Glomerular visceral epithelial cell (primary cell): Measurements from ENCODE around the gene GGTLC2.
"Not testable (repeated sequence)": the region's sequence is repeated elsewhere in the genome, so short reads cannot be mapped to it uniquely, and the experiment has no call there.

Experiments
- DNase-seq: peaks from one replicate; pipeline ENCODE4 v3.0.0-alpha.2; 2016; ENCODE audit errors: extremely low spot score

The GGTLC2 gene

DNA sequence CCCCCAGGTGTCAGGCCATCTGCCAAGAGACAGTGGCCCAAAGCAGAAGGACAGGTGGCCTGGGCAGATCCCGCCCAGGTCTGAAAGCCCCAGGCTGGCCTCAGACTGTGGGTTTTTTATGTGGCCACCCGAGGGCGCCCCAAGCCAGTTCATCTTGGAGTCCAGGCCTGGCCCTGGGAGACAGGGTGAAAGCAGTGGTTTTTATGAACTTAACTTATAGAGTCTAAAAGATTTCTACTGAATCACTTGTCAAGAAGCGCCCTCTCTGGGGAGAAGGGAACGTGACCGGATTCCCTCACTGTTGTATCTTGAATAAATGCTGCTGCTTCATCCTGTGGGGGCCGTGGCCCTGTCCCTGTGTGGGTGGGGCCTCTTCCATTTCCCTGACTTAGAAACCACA is 8.2 kb upstream of the GGTLC2 start:
- peak; percentile 44 for DNase-seq

- DNase-seq, result not testable (repeated sequence)
Observed at GRCh38 chr22:22638313-22638712, 6.1 kb upstream of the GGTLC2 start.

- DNase-seq, result not testable (repeated sequence)
Observed at GRCh38 chr22:22642255-22642654, 2.2 kb upstream of the GGTLC2 start.

GRCh38 chr22:22645969-22646368 is 1.6 kb downstream of the GGTLC2 start:
- not testable (repeated sequence) for DNase-seq

GRCh38 chr22:22647952-22648351 is 3.5 kb downstream of the GGTLC2 start:
- not testable (repeated sequence) for DNase-seq

- DNase-seq, result not testable (repeated sequence)
Observed at GRCh38 chr22:22648863-22649536, 4.6 kb downstream of the GGTLC2 start.

DNA sequence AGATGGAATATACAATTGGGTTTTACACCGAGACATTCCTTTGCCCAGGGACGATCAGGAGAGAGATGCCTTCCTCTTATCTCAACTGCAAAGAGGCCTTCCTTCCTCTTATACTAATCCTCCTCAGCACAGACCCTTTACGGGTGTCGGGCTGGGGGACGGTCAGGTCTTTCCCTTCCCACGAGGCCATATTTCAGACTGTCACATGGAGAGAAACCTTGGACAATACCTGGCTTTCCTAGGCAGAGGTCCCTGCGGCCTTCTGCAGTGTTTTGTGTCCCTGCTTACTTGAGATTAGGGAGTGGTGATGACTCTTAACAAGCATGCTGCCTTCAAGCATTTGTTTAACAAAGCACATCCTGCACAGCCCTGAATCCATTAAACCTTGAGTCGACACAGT is 5.3 kb downstream of the GGTLC2 start:
- not testable (repeated sequence) for DNase-seq

- DNase-seq, result not testable (repeated sequence)
Observed at GRCh38 chr22:22650398-22650797, 6.0 kb downstream of the GGTLC2 start.

GRCh38 chr22:22650803-22651515 is 6.5 kb downstream of the GGTLC2 start:
- DNase-seq, result not testable (repeated sequence)

- not testable (repeated sequence) for DNase-seq
Observed at GRCh38 chr22:22651593-22651992, 7.2 kb downstream of the GGTLC2 start.

DNA sequence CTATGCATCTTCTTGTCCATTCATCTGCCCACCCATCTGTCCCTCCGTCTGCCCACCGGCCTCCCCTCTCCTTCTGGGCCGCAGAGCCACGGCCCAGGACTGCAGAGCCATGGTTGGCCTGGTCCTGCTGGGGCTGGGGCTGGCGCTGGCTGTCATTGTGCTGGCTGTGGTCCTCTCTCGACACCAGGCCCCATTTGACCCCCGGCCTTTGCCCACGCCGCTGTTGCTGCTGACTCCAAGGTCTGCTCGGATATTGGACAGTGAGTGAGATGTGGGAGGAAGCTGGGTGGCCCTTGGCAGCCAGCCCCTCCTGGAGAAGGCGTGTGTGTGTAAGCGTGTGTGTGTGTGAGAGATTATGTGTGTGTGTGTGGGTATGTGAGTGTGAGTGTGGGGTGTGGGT is 7.7 kb downstream of the GGTLC2 start:
- DNase-seq, result not testable (repeated sequence)

- DNase-seq, result not testable (repeated sequence)
Observed at GRCh38 chr22:22652573-22652972, 8.2 kb downstream of the GGTLC2 start.

DNA sequence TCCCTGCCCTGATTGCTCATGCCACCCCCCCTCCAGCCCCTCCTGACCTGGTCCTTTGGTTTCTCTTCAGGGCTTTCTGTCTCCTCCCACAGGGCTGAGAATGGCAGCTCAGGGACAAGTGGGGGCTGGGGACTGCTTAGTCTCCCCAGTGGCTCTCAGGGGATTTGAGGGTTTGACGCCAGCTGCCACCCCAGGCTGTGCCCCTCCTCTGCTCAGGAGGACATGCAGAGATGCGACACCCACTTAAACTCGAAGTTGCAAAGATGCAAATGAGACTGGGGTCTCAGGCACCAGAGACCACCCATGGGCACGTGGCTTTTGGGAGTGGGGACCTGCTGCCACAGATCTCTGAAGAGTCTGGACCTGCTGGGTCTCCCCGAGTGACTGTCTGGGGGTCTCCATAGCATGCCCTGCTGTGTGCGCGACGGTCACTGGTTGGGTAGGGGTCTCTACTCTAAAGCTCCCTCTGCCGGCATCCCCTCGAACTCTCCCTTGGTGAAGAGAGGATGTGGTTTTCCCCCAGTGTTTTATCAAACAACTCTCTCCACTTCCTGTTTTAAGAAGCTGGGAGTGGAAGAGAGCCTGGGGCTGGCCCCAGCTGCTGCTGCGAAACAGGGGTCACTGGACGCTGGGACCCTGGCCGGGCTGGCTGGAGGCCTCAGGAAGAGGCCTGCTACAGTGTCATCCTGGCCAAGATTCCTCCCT is 9.4 kb downstream of the GGTLC2 start:
- DNase-seq, result not testable (repeated sequence)

DNA sequence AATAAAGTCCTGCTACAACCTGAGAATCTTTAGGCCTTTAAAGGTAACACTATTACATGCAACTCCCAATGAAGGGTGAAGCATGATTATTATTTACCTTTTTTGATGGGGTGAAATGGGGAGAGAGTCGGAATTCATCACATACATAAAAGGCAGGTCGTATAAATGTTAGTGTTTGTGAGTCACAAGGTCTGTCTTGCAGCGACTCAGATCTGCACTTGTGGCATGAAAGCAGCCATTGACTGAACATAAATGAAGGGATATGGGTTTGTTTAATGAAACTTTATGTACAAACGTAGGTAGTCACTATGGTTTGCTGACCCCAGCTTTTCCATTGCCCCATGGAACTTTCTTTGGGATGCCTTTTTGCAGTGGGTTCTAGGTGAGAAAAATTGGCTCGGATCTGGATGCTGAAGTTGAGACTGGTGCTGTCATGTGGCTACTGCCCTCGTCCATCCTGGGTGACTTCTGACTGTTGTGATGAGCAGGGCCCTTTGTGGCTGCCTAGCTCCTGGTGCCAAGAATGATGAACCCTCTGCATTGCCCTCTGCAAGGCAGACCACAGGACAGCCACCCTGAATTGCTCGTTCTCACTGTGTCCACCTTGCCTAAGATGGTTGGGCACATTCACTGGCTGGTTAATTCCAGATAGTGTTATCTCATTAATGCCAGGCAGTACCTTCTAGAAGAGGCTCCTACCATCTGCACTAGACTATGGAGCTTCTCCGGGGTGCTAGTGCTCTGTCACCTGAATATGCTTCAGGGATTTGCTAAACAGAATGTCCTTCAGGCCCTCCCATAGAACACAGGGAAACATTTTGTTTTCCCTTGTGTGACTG is 11.3 kb downstream of the GGTLC2 start:
- DNase-seq, result no peak

DNA sequence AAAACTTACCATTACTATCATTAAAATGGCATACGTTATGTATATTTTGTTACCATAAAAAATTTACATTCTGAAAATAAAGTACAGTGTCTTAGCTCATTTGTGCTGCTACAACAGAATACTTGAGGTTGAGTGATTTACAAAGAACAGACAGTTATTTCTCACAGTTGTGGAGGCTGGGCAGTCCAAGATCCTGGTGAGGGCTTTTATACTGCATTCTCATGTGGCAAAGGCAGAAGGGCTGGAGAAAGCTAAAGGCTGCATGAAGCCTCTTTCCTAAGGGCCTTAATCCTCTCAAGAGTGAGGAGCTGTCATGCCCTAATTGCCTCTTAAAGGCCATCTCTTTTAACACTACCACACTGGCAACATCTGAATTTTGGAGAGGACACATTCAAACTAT is 13.3 kb downstream of the GGTLC2 start:
- no peak for DNase-seq

GRCh38 chr22:22661275-22661674 is 16.9 kb downstream of the GGTLC2 start:
- DNase-seq, result no peak

DNA sequence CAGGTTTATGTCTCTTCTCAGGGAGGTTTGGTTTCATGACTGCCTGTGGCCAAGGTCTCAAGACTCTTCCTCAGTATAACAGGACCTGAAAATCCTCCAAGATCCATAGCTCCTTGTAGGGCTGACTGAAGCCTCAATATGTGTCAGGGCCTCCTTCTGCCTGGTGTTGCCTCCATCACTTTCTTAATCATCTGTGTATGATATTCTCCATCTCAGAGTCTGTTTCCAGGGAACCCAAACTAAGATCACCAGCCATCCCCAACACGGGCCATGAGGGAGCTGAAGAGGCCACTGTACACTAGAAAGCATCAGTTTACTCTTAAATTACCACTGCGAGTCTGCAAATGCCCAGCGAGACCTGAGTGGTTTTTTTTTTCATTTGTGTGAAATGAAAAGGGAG is 17.7 kb downstream of the GGTLC2 start:
- no peak for DNase-seq

DNA sequence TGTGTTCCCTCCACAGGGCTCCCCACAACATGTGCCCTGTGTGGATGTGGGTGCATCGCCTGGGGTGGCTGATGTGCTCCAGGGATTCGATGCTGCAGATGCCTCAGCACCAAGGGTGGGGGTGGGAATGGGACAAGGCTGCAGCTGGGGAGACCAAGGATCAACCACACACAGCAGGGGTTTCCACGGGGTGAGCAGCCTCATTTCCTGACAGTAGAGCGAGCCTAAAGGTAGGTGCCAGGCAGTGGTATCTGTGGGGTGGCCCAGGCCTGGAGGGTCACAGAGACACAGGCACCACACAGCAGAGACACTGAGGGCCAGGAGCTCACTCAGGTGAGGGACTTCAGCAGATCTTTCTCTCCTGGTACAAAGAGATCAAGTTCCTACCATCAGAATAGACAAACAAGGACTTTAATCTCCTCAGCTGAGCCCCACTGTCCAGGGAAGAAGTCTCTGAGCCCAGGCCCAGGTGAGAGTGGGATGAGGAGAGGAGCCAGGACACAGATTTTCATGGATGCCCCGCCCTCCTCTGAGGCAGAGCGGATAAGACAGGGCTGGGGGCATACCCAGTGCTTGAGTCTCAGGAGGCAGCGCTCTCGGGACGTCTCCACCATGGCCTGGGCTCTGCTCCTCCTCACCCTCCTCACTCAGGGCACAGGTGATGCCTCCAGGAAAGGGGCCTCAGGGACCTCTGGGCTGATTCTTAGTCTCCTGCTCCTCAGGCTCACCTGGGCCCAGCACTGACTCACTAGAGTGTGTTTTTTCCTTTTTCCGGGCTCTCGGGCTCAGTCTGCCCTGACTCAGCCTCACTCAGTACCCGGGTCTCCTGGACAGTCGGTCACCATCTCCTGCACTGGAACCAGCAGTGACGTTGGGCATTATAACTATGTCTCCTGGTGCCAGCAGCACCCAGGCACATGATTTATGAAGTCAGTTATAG is 19.7 kb downstream of the GGTLC2 start:
- no peak for DNase-seq

DNA sequence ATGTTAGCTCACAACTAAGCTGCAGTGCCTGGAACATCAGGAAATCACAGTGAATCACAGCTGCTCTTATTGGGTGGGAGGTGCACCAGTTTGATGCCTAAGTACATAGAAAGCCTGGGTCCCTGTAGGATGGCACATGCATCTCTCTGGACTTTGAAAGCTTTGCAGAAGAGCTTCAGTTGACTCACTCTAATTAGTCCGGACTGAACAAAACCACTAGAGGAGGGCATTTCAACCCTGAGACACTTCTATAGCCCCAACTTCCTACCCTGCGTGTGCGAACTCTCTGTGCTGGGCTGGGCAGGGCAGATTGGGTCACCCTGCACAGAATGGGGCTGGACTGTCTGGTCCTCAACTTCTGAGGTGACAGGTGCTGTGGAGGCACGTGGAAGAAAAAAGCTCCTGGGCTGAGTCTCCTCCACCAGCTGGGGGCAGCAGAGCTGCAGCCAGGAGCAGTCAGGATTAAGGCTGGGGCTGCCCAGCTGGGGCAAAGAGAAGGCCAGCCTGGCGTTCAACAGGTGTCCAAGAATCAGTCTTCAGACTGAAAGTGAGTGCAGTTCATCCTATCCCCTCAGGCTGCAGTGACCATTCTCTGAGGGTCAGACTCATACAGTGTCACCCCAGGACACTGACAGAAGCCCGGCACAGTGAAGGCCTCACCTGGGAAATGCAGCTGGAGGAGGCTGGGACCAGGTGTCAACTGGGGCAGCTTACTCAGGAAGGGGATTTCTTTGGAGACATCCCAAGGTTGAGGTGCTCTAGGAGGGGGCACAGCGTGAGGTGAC is 22.1 kb downstream of the GGTLC2 start:
- DNase-seq, result peak; percentile 63
